Natural killer cell (primary cell): ENCODE data around the gene XXYLT1. TPM values are rescaled to one million over a fixed set of nuclear protein-coding genes. Genes with fewer than 3 reads are reported as not detected.

Experiments
- ATAC-seq, 3 donors: fragments of 150-1000 bp in 2 of 3; fragments of 200-7000 bp in 1 of 3; cut with Tn5 transposase; 1 replicate in 1 of 3; 2 replicates in 2 of 3; pipeline ENCODE4 v1.10.0; 2021; ENCODE audit warnings: mild to moderate bottlenecking in 2 of 3, moderate library complexity in 2 of 3
- DNase-seq, 2 donors: peaks; one replicate each; pipeline versions ENCODE4 v3.0.0 to v3.0.0-alpha.2; 2013 to 2021; ENCODE audit warnings: mixed read lengths in 1 of 2
- H3K27ac ChIP-seq: one replicate; pipeline ENCODE4 v1.5.1; 2013; ENCODE audit warnings: mild to moderate bottlenecking, low read length
- H3K27me3 ChIP-seq: one replicate; pipeline ENCODE4 v1.6.1; 2013; ENCODE audit warnings: low read length; ENCODE audit not compliant: control insufficient read depth, insufficient read depth
- H3K36me3 ChIP-seq: one replicate; pipeline ENCODE4 v1.6.1; 2013; ENCODE audit warnings: low read length; ENCODE audit not compliant: control insufficient read depth, insufficient read depth
- H3K4me1 ChIP-seq: one replicate; pipeline ENCODE4 v1.6.1; 2013; ENCODE audit warnings: low read length; ENCODE audit not compliant: control insufficient read depth, insufficient read depth
- H3K4me3 ChIP-seq: one replicate; pipeline ENCODE4 v1.5.1; 2013; ENCODE audit warnings: low read length
- H3K9me3 ChIP-seq: one replicate; pipeline ENCODE4 v1.6.1; 2013; ENCODE audit warnings: low read length; ENCODE audit not compliant: control insufficient read depth, insufficient read depth
- H3K27ac Mint-ChIP-seq, 2 donors: one replicate each; pipeline ENCODE4 v1.8.0; 2022; ENCODE audit warnings: mild to moderate bottlenecking in 2 of 2, mixed read lengths in 2 of 2, moderate library complexity in 1 of 2
- H3K27me3 Mint-ChIP-seq, 2 donors: one replicate each; pipeline ENCODE4 v1.8.0; 2022; ENCODE audit warnings: low read depth in 2 of 2, mixed read lengths in 2 of 2
- H3K36me3 Mint-ChIP-seq: one replicate; pipeline ENCODE4 v1.8.0; 2022; ENCODE audit warnings: mixed read lengths
- H3K4me1 Mint-ChIP-seq, 2 donors: one replicate each; pipeline ENCODE4 v1.8.0; 2022; ENCODE audit warnings: mixed read lengths in 2 of 2
- H3K4me3 Mint-ChIP-seq: one replicate; pipeline ENCODE4 v1.8.0; 2022; ENCODE audit warnings: mild to moderate bottlenecking, moderate library complexity, mixed read lengths
- H3K9me3 Mint-ChIP-seq, 2 donors: one replicate each; pipeline ENCODE4 v1.8.0; 2022; ENCODE audit warnings: mixed read lengths in 2 of 2
- WGBS: methylation state at CpG from one replicate; pipeline ENCODE4 v1.1.7; 2013; ENCODE audit warnings: missing lambda C conversion rate; ENCODE audit not compliant: insufficient coverage; 5-methylcytosine and 5-hydroxymethylcytosine counted together
- intact Hi-C: fragments of 100-400 bp; cut with micrococcal nuclease; formaldehyde crosslinking; loops from one replicate; pipeline ENCODE4 v1.14.2; 2022
- total RNA-seq, 4 donors: library from RNA; stranded (reverse); fragments of 120-200 nt in 1 of 4; gene quantifications; one replicate each; pipeline versions ENCODE4 v1.2.3 to v1.2.4, GENCODE V29; 2013 to 2022
- TF ChIP-seq, protein P1 (sequence below): fragments of 200-600 bp; IDR thresholded peaks from one replicate; pipeline ENCODE4 v1.8.0; 2022; ENCODE audit warnings: antibody characterized with exemption

Gene XXYLT1
- total RNA-seq, 3 donors from 2014 or later (not counting 1 experiment from before 2014, with no cell fraction given): 8.7 to 13.6 (median 10.2) TPM

DNA sequence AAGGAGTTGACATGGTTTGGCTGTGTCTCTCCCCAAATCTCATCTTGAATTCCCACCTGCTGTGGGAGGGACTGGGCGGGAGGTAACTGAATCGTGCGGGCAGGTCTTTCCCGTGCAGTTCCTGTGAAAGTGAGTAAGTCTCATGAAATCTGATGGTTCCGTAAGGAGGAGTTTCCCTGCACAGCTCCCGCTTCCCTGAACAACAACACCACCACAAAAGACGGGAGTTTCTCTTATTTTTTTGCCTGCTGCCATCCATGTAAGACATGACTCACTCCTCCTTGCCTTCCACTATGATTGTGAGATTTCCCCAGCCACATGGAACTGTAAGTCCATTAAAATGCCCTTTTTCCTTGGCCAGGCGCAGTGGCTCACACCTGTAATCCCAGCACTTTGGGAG, 22.7 kb downstream of the XXYLT1 start:
- 97% methylated on average over 8 of the region's 8 CpGs for WGBS
- DNase-seq (no peak), ATAC-seq (no peak)
- Mint-ChIP-seq H3K9me3 (no peaks in the 10 kb centered on the region), H3K4me3 (no peak overlapping the region), H3K27ac (no peak overlapping the region), H3K4me1 (peaks cover 26 to 30% of the 10 kb centered on the region in 2 donors), H3K27me3 (no peaks in the 10 kb centered on the region), H3K36me3 (no peaks in the 10 kb centered on the region)
- TF ChIP-seq, protein P1, sequence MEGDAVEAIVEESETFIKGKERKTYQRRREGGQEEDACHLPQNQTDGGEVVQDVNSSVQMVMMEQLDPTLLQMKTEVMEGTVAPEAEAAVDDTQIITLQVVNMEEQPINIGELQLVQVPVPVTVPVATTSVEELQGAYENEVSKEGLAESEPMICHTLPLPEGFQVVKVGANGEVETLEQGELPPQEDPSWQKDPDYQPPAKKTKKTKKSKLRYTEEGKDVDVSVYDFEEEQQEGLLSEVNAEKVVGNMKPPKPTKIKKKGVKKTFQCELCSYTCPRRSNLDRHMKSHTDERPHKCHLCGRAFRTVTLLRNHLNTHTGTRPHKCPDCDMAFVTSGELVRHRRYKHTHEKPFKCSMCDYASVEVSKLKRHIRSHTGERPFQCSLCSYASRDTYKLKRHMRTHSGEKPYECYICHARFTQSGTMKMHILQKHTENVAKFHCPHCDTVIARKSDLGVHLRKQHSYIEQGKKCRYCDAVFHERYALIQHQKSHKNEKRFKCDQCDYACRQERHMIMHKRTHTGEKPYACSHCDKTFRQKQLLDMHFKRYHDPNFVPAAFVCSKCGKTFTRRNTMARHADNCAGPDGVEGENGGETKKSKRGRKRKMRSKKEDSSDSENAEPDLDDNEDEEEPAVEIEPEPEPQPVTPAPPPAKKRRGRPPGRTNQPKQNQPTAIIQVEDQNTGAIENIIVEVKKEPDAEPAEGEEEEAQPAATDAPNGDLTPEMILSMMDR: no peak
- no peaks in the 10 kb centered on the region for H3K9me3 ChIP-seq
- no peak overlapping the region for H3K27ac ChIP-seq
- intact Hi-C loops: no loop called here
- no peaks in the 10 kb centered on the region for H3K27me3 ChIP-seq
- H3K4me3 ChIP-seq: no peak overlapping the region
- H3K4me1 ChIP-seq: peaks cover 12% of the 10 kb centered on the region
- no peaks in the 10 kb centered on the region for H3K36me3 ChIP-seq

DNA sequence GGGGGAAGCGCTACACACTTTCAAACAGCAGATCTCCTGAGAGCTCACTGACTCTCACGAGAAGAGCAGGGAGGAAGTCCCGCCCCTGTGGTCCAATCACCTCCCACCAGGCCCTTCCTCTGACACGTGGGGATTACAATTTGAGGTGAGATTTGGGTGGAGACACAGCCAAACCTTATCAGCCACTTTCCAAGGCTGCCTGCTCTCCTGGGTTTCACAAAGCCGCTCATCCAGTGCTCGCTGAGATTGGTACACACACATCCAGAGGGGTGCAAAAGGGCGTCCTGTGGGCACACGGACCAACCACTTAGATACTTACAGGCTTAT, 23.1 kb downstream of the XXYLT1 start:
- peaks cover 26% of the 10 kb centered on the region in 2 donors for H3K4me1 Mint-ChIP-seq
- Histone ChIP-seq H3K27ac (no peak overlapping the region), H3K36me3 (no peaks in the 10 kb centered on the region), H3K4me3 (no peak overlapping the region), H3K27me3 (no peaks in the 10 kb centered on the region), H3K4me1 (peaks cover 12% of the 10 kb centered on the region), H3K9me3 (no peaks in the 10 kb centered on the region)
- intact Hi-C loops: no loop called here
- ATAC-seq: peak in 2 of 3 donors; percentile 43 to 46
- DNase-seq: no peak
- H3K27me3 Mint-ChIP-seq: no peaks in the 10 kb centered on the region
- H3K36me3 Mint-ChIP-seq: no peaks in the 10 kb centered on the region
- no peaks in the 10 kb centered on the region for H3K9me3 Mint-ChIP-seq
- H3K27ac Mint-ChIP-seq: peak overlapping the region in 1 of 2 donors; percentile 35
- WGBS: 63% methylated on average over 5 of the region's 8 CpGs
- TF ChIP-seq, protein P1: no peak
- H3K4me3 Mint-ChIP-seq: no peak overlapping the region

DNA sequence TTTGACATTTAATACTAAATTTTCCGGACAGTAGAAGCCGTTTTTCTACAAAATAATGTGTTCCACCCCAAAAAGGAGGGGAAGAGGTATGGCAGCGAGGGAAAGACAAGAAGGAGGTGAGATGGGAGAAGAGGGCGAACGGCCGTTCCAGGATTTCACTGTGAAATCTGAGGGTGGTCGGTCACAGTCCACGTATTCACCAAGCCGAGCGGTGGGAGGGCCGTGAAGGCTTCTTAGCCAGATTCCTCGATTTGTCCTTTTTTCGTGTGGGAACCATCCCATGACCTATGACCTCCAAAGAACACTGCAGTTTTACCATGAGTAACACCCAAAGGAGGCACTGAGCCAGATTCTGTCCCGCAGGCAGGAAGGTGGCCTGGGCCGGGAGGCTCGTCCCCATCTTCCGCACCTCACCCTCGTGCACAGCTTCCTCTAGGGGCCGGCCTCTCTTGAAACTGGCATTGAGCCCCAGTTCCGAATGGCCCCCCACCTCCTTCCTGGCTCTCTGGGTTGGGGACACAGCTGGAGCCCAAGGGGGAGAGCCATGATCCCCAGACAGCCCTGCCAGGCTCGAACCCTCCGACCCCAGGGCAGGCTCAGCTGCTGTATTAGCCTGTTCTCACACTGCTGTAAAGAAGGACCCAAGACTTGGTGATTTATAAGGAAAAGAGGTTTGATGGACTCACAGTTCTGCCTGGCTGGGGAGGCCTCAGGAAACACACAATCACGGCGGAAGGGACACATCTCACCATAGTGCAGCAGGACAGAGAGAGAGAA, 23.7 kb downstream of the XXYLT1 start:
- Mint-ChIP-seq H3K36me3 (no peaks in the 10 kb centered on the region), H3K4me3 (no peak overlapping the region), H3K27ac (peak overlapping the region in 1 of 2 donors; percentile 35), H3K27me3 (no peaks in the 10 kb centered on the region), H3K4me1 (peaks cover 21 to 26% of the 10 kb centered on the region in 2 donors), H3K9me3 (no peaks in the 10 kb centered on the region)
- no peaks in the 10 kb centered on the region for H3K27me3 ChIP-seq
- H3K4me3 ChIP-seq: no peak overlapping the region
- no peaks in the 10 kb centered on the region for H3K36me3 ChIP-seq
- DNase-seq (peak in 1 of 2 donors; percentile 10), ATAC-seq (no peak)
- peaks cover 12% of the 10 kb centered on the region for H3K4me1 ChIP-seq
- H3K27ac ChIP-seq: no peak overlapping the region
- intact Hi-C loops: no loop called here
- WGBS: 86% methylated on average over 24 of the region's 24 CpGs
- no peaks in the 10 kb centered on the region for H3K9me3 ChIP-seq
- TF ChIP-seq, protein P1: no peak

DNA sequence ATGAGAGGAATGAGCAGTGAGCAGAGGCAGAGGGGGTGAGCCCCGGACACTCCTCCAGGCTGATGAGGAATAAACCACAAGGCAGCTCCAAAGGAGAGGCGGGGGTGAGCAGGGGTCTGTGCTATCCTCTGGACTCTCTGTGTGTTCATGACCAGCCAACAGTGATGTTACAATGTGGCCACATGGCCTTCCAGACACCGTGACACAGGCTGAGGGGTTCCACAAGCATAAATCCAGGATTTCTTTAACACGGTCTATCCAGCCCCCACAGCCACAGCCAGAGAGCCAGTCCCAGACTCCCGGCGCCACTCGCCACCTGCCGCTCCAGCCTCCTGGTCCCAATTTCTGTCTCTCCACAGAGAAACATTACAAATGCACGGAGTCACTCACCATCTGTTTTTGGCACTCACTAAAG, 24.4 kb downstream of the XXYLT1 start:
- DNase-seq: peak in 1 of 2 donors; percentile 8
- no peak overlapping the region for H3K27ac Mint-ChIP-seq
- WGBS: 96% methylated on average over 9 of the region's 9 CpGs
- no peaks in the 10 kb centered on the region for H3K36me3 Mint-ChIP-seq
- H3K4me1 ChIP-seq: peaks cover 12% of the 10 kb centered on the region
- H3K4me3 Mint-ChIP-seq: no peak overlapping the region
- no peak overlapping the region for H3K4me3 ChIP-seq
- H3K4me1 Mint-ChIP-seq: peaks cover 20 to 26% of the 10 kb centered on the region in 2 donors
- H3K27ac ChIP-seq: no peak overlapping the region
- H3K9me3 ChIP-seq: no peaks in the 10 kb centered on the region
- no peaks in the 10 kb centered on the region for H3K36me3 ChIP-seq
- H3K27me3 ChIP-seq: no peaks in the 10 kb centered on the region
- TF ChIP-seq, protein P1: no peak
- no peaks in the 10 kb centered on the region for H3K27me3 Mint-ChIP-seq
- intact Hi-C loops: no loop called here
- no peak for ATAC-seq
- H3K9me3 Mint-ChIP-seq: no peaks in the 10 kb centered on the region
